ENCODE measurements around the gene ANKUB1.

The ANKUB1 gene

DNA sequence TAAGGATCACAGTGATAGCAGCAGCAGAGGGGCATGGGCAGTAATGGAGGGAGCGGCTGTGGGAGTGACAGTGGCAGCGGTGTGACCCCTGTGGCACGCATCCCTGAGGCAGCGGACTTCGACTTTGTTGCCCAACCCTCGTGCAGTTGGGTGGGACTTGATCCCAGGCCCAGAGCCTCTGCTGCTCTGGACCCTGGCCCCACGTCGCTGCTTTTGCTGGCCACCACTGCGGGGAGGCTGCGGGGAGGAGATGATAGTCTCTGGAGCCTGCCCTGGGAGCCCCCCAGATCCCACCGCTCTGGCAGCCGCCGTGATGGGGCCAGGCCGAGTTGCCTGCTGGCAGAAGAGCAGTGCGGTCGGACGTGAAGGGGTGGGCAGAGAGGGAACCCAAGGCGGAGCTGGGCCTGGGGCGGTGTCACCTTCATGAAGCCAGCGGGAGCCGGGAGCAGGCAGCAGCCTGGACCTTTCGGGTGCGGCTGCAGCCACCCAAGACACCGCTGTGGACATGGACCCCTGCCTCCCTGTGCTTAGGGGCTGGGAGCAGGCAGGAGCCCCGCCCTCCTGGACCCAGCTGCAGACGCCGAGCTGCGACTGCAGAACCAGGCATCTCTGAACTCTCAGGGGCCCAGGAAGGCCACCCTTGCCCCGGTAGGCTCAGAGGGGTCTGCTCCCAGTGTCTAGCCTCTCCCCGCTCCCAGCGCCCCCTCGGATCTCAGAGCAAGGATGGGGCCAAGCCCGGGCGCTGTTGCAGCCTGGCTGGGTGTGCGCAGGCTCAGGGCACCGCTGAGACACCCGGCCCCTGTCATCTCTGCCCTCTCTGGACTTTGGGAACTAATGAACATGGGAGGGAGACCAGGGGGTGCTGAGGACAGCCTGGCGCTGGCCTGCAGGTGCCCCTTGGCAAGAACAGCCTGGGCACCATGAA lies 78.4 kb downstream of the ANKUB1 start:
- no peak for DNase-seq (ENCODE audit: low read depth in 1 of 2, low spot score in 1 of 2)

Measured in activated CD4-positive, alpha-beta T cell treated with anti-CD3 and anti-CD28 coated beads, Interleukin-2, amount 50 U/mL, for 24 hours (primary cell).